HL-60 (cell line): ENCODE measurements around the gene UBN1.

Source experiments
- DNase-seq, 2 experiments: peaks; one replicate each; pipeline ENCODE4 v3.0.0-alpha.2; 2010 to 2020; ENCODE audit warnings: low read depth in 1 of 2, low spot score in 1 of 2
- H3K27ac ChIP-seq: fragments of 250-450 bp; sonication (Bioruptor Pico); replicated peaks from 2 replicates; pipeline ENCODE4 v1.5.1; 2020; ENCODE audit warnings: mild to moderate bottlenecking, moderate library complexity
- H3K27me3 ChIP-seq: fragments of 250-450 bp; sonication (Bioruptor Pico); 2 replicates; pipeline ENCODE4 v1.5.1; 2021; ENCODE audit warnings: mild to moderate bottlenecking, moderate library complexity; ENCODE audit not compliant: insufficient read depth, poor library complexity, severe bottlenecking
- H3K4me3 ChIP-seq: replicated peaks from 2 replicates; pipeline ENCODE4 v1.5.1; 2011; ENCODE audit warnings: mild to moderate bottlenecking, control low read depth, low read length; ENCODE audit not compliant: insufficient read depth
- GABPA ChIP-seq: IDR thresholded peaks from 2 replicates; pipeline ENCODE4 v1.6.1; 2012; ENCODE audit warnings: low read depth
- POLR2AphosphoS5 ChIP-seq: IDR thresholded peaks from 2 replicates; pipeline ENCODE4 v1.6.1; 2012; ENCODE audit warnings: low read depth
- SPI1 ChIP-seq: IDR thresholded peaks from 2 replicates; pipeline ENCODE4 v1.6.1; 2012; ENCODE audit warnings: low read depth, mild to moderate bottlenecking, borderline replicate concordance
- TF ChIP-seq, protein P1 (sequence below): IDR thresholded peaks from 2 replicates; pipeline ENCODE4 v1.6.1; 2012; ENCODE audit warnings: low read depth; ENCODE audit not compliant: insufficient replicate concordance
- TF ChIP-seq, protein P2 (sequence below): IDR thresholded peaks from one replicate; pipeline ENCODE4 v1.5.1; 2011; ENCODE audit warnings: low read length, control low read depth, inconsistent platforms; ENCODE audit not compliant: insufficient read depth

Gene UBN1

DNA sequence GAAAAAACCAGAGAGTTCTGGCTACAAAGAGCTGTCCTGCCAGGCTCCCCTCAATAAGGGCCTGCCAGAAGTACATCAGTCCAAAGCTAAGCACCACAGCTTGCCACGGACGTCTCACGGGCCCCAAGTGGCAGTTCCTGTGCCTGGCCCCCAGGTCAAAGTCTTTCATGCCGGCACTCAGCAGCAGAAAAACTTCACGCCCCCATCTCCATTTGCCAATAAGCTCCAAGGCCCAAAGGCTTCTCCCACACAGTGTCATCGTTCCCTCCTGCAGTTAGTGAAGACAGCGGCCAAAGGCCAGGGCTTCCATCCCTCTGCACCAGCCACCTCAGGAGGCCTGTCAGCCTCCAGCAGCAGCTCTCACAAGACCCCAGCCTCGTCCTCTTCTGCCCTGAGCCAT lies 27.4 kb downstream of the UBN1 start:
- TF ChIP-seq SPI1 (no peak), POLR2AphosphoS5 (no peak), GABPA (no peak)
- H3K4me3 ChIP-seq: no peak overlapping the region
- no peaks in the 10 kb centered on the region for H3K27me3 ChIP-seq
- no peak overlapping the region for H3K27ac ChIP-seq
- no peak for DNase-seq

DNA sequence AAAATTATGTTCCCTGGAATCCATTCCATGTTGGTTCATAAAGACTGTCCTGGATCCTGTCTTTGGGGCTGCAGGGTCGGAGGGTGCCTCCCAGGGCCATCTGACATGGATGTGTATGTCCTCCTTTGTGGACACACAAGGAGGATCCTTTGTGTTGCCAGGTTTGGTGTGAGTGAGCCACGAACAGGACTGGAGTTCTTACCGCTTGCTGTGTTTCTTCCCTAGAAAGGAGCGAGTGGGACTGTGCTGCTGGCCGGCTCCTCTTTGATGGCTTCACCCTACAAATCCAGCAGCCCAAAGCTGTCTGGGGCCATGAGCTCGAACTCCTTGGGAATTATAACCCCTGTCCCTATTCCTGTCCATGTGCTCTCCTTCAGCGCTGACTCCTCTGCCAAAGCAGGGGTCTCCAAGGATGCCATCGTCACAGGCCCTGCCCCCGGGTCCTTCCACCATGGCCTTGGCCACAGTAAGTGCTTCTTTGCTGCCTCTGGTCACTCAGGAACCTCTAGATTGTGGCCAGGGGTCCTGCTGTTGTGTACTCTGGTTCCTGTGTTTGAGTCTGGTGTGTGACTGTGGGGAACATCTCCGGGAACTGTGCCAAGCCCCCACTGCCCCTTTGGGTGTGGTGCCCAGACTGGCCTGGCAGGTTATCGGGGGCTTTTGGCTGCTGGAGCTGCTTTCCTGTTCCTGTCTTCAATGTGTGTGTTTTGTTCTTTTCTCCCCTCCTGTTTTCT lies 29.5 kb downstream of the UBN1 start:
- no peak overlapping the region for H3K27ac ChIP-seq
- no peaks in the 10 kb centered on the region for H3K27me3 ChIP-seq
- no peak for DNase-seq
- no peak for TF ChIP-seq POLR2AphosphoS5
- TF ChIP-seq, protein P1, sequence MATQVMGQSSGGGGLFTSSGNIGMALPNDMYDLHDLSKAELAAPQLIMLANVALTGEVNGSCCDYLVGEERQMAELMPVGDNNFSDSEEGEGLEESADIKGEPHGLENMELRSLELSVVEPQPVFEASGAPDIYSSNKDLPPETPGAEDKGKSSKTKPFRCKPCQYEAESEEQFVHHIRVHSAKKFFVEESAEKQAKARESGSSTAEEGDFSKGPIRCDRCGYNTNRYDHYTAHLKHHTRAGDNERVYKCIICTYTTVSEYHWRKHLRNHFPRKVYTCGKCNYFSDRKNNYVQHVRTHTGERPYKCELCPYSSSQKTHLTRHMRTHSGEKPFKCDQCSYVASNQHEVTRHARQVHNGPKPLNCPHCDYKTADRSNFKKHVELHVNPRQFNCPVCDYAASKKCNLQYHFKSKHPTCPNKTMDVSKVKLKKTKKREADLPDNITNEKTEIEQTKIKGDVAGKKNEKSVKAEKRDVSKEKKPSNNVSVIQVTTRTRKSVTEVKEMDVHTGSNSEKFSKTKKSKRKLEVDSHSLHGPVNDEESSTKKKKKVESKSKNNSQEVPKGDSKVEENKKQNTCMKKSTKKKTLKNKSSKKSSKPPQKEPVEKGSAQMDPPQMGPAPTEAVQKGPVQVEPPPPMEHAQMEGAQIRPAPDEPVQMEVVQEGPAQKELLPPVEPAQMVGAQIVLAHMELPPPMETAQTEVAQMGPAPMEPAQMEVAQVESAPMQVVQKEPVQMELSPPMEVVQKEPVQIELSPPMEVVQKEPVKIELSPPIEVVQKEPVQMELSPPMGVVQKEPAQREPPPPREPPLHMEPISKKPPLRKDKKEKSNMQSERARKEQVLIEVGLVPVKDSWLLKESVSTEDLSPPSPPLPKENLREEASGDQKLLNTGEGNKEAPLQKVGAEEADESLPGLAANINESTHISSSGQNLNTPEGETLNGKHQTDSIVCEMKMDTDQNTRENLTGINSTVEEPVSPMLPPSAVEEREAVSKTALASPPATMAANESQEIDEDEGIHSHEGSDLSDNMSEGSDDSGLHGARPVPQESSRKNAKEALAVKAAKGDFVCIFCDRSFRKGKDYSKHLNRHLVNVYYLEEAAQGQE: no peak
- TF ChIP-seq GABPA: no peak
- TF ChIP-seq, protein P2, sequence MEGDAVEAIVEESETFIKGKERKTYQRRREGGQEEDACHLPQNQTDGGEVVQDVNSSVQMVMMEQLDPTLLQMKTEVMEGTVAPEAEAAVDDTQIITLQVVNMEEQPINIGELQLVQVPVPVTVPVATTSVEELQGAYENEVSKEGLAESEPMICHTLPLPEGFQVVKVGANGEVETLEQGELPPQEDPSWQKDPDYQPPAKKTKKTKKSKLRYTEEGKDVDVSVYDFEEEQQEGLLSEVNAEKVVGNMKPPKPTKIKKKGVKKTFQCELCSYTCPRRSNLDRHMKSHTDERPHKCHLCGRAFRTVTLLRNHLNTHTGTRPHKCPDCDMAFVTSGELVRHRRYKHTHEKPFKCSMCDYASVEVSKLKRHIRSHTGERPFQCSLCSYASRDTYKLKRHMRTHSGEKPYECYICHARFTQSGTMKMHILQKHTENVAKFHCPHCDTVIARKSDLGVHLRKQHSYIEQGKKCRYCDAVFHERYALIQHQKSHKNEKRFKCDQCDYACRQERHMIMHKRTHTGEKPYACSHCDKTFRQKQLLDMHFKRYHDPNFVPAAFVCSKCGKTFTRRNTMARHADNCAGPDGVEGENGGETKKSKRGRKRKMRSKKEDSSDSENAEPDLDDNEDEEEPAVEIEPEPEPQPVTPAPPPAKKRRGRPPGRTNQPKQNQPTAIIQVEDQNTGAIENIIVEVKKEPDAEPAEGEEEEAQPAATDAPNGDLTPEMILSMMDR: no peak
- TF ChIP-seq SPI1: no peak
- no peak overlapping the region for H3K4me3 ChIP-seq

DNA sequence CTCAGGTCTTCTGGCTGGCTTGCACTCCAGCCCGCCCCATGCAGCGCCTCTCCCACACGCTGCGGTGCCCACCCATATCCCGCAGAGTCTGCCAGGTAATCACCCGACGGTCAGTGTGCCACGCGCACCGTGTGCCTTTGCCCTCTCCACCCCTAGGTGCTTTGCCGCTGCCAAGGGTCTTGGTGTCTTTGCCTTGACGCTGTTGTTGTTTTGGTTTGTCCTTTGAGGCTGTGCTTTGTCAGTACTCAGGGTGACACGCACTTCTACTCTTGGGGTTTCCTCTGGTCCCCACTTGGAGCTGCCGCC lies 30.1 kb downstream of the UBN1 start:
- Histone ChIP-seq H3K27me3 (no peaks in the 10 kb centered on the region), H3K4me3 (no peak overlapping the region), H3K27ac (no peak overlapping the region)
- no peak for TF ChIP-seq GABPA
- no peak for TF ChIP-seq POLR2AphosphoS5
- TF ChIP-seq SPI1: no peak
- TF ChIP-seq, protein P1: no peak
- TF ChIP-seq, protein P2: no peak
- DNase-seq: no peak

DNA sequence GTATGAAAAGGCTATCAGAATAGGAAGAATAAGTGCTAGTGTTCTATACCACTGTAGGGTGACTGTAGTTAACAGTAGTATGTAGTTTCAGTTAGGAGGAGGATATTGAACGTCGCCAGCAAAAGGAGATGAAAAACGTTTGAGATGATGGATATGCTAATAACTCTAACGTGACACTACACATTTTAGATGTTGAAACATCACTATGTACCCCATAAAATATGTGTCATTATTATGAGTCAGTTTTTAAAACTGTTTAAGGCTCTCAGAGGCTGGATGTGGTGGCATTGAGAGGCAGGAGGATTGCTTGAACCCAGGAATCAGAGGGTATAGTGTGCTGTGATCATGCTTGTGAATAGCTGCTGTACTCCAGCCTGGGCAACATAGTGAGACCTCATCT lies 31.8 kb downstream of the UBN1 start:
- Histone ChIP-seq H3K27me3 (no peaks in the 10 kb centered on the region), H3K4me3 (no peak overlapping the region), H3K27ac (no peak overlapping the region)
- no peak for DNase-seq
- TF ChIP-seq, protein P1: no peak
- TF ChIP-seq POLR2AphosphoS5 (no peak), GABPA (no peak), SPI1 (no peak)
- TF ChIP-seq, protein P2: no peak
